RWPE1 (cell line): Measurements from ENCODE around the gene ABTB1.

Experiments
- CTCF ChIA-PET: fragments of 350-600 bp; sonication (Branson Sonifier 250); formaldehyde crosslinking; extraction: SDS; loops from one replicate; lab custom pipeline; 2021; lab: Yijun Ruan, JAX
- POLR2A ChIA-PET: fragments of 400-600 bp; formaldehyde crosslinking; extraction: SDS; loops from one replicate; lab custom pipeline; 2020; ENCODE audit warnings: antibody characterized with exemption; ENCODE audit not compliant: low non-redundant PET; lab: Yijun Ruan, JAX
- DNase-seq: peaks from one replicate; pipeline ENCODE4 v3.0.0; 2012; ENCODE audit warnings: low spot score
- H3K27ac ChIP-seq: fragments of 450-650 bp; 2 replicates; pipeline ENCODE4 v1.5.1; 2017
- CTCF ChIP-seq: fragments of 450-650 bp; conservative IDR thresholded peaks from 2 replicates; pipeline ENCODE4 v1.5.1; 2017; ENCODE audit warnings: low read depth, mild to moderate bottlenecking

ABTB1 gene

DNA sequence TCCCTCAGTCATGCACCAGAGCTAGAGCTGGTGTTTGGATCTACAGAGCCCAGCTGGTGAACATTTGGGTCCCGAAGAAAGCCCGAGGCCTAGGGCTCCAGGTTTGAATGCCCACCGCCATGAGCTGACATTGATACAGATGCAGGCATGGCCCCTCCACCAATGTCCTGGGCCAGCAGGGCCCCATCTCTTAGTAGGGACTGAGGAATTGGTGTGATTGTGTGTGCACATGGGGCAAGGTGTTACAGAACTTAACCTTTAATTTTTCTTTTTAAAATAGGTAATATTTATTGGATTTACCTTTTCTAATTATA, 32.8 kb upstream of the ABTB1 start:
- DNase-seq = no peak
- POLR2A ChIA-PET = no interaction called here
- H3K27ac ChIP-seq = no peak overlapping the region
- CTCF ChIA-PET = no interaction called here
- no peak for TF ChIP-seq CTCF

- DNase-seq = no peak
- ChIA-PET CTCF (interaction anchor here (0.6 to 0.7 kb wide), 3 partner anchors 52 to 940 kb away, joined by 3 to 4 read pairs (median 4); no protein-coding TSS in a partner anchor), POLR2A (interaction anchor here (0.6 kb wide), 1 partner anchor 300 kb away, joined by 3 read pairs; no protein-coding TSS in a partner anchor)
- no peak overlapping the region for H3K27ac ChIP-seq
- TF ChIP-seq CTCF = no peak
Observed at GRCh38 chr3:127644641-127645370, 27.9 kb upstream of the ABTB1 start.

- no peak for DNase-seq
- H3K27ac ChIP-seq = no peak overlapping the region
- POLR2A ChIA-PET = no interaction called here
- CTCF ChIA-PET = interaction anchor here (0.6 kb wide), 1 partner anchor 71 kb away, joined by 4 read pairs; no protein-coding TSS in a partner anchor
- no peak for TF ChIP-seq CTCF
Observed at GRCh38 chr3:127645371-127646015, 27.3 kb upstream of the ABTB1 start.

DNA sequence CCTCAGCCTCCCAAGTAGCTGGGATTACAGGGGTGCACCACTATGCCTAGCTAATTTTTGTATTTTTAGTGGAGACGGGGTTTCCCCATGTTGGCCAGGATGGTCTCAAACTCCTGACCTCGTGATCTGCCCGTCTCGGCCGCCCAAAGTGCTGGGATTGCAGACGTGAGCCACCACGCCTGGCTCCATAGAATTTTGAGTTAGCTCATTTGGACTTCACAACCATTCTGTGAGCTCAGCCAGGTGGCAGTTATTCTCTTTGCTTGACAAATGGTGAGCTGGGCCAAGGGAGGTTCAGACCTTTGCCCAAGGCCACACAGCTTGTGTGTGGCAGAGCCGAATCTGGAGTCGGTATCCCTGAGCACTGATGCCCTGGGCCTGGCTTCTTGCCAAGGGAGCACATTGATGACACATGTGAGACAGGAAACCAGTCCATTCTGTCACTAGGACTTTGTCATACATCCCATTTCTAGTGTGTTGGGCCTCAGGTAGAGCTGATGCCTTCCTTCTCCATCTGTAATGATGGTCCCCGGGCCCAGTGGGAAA, 26.2 kb upstream of the ABTB1 start:
- CTCF ChIA-PET = interaction anchor here (1.6 kb wide), 1 partner anchor 37 kb away, joined by 4 read pairs; no protein-coding TSS in a partner anchor
- no peak for TF ChIP-seq CTCF
- DNase-seq = no peak
- POLR2A ChIA-PET = no interaction called here
- H3K27ac ChIP-seq = no peak overlapping the region

GRCh38 chr3:127647166-127647844, 25.4 kb upstream of the ABTB1 start:
- POLR2A ChIA-PET = no interaction called here
- H3K27ac ChIP-seq = no peak overlapping the region
- CTCF ChIA-PET = interaction anchor here (0.6 to 1.6 kb wide), 2 partner anchors 37 to 50 kb away, joined by 4 to 5 read pairs; no protein-coding TSS in a partner anchor
- DNase-seq = no peak
- no peak for TF ChIP-seq CTCF

- CTCF ChIA-PET = interaction anchor here (0.6 to 1.6 kb wide), 2 partner anchors 36 to 49 kb away, joined by 4 to 5 read pairs; no protein-coding TSS in a partner anchor
Observed at GRCh38 chr3:127647845-127648204, 24.9 kb upstream of the ABTB1 start.

More at GRCh38 chr3:127647845-127648204, 24.9 kb upstream of the ABTB1 start:
- POLR2A ChIA-PET = no interaction called here
- no peak for DNase-seq
- no peak for TF ChIP-seq CTCF
- no peak overlapping the region for H3K27ac ChIP-seq
